ENCODE measurements around the gene RAD18. TPM values are rescaled to one million over a fixed set of nuclear protein-coding genes. Genes with fewer than 3 reads are reported as not detected.

The RAD18 gene
- total and polyA plus RNA-seq, 9 of the 15 experiments (the other 6 are each of a cell fraction or from before 2014, with no cell fraction given): 19.2 to 49.4 (median 34.4) TPM

- TF ChIP-seq, protein P1, sequence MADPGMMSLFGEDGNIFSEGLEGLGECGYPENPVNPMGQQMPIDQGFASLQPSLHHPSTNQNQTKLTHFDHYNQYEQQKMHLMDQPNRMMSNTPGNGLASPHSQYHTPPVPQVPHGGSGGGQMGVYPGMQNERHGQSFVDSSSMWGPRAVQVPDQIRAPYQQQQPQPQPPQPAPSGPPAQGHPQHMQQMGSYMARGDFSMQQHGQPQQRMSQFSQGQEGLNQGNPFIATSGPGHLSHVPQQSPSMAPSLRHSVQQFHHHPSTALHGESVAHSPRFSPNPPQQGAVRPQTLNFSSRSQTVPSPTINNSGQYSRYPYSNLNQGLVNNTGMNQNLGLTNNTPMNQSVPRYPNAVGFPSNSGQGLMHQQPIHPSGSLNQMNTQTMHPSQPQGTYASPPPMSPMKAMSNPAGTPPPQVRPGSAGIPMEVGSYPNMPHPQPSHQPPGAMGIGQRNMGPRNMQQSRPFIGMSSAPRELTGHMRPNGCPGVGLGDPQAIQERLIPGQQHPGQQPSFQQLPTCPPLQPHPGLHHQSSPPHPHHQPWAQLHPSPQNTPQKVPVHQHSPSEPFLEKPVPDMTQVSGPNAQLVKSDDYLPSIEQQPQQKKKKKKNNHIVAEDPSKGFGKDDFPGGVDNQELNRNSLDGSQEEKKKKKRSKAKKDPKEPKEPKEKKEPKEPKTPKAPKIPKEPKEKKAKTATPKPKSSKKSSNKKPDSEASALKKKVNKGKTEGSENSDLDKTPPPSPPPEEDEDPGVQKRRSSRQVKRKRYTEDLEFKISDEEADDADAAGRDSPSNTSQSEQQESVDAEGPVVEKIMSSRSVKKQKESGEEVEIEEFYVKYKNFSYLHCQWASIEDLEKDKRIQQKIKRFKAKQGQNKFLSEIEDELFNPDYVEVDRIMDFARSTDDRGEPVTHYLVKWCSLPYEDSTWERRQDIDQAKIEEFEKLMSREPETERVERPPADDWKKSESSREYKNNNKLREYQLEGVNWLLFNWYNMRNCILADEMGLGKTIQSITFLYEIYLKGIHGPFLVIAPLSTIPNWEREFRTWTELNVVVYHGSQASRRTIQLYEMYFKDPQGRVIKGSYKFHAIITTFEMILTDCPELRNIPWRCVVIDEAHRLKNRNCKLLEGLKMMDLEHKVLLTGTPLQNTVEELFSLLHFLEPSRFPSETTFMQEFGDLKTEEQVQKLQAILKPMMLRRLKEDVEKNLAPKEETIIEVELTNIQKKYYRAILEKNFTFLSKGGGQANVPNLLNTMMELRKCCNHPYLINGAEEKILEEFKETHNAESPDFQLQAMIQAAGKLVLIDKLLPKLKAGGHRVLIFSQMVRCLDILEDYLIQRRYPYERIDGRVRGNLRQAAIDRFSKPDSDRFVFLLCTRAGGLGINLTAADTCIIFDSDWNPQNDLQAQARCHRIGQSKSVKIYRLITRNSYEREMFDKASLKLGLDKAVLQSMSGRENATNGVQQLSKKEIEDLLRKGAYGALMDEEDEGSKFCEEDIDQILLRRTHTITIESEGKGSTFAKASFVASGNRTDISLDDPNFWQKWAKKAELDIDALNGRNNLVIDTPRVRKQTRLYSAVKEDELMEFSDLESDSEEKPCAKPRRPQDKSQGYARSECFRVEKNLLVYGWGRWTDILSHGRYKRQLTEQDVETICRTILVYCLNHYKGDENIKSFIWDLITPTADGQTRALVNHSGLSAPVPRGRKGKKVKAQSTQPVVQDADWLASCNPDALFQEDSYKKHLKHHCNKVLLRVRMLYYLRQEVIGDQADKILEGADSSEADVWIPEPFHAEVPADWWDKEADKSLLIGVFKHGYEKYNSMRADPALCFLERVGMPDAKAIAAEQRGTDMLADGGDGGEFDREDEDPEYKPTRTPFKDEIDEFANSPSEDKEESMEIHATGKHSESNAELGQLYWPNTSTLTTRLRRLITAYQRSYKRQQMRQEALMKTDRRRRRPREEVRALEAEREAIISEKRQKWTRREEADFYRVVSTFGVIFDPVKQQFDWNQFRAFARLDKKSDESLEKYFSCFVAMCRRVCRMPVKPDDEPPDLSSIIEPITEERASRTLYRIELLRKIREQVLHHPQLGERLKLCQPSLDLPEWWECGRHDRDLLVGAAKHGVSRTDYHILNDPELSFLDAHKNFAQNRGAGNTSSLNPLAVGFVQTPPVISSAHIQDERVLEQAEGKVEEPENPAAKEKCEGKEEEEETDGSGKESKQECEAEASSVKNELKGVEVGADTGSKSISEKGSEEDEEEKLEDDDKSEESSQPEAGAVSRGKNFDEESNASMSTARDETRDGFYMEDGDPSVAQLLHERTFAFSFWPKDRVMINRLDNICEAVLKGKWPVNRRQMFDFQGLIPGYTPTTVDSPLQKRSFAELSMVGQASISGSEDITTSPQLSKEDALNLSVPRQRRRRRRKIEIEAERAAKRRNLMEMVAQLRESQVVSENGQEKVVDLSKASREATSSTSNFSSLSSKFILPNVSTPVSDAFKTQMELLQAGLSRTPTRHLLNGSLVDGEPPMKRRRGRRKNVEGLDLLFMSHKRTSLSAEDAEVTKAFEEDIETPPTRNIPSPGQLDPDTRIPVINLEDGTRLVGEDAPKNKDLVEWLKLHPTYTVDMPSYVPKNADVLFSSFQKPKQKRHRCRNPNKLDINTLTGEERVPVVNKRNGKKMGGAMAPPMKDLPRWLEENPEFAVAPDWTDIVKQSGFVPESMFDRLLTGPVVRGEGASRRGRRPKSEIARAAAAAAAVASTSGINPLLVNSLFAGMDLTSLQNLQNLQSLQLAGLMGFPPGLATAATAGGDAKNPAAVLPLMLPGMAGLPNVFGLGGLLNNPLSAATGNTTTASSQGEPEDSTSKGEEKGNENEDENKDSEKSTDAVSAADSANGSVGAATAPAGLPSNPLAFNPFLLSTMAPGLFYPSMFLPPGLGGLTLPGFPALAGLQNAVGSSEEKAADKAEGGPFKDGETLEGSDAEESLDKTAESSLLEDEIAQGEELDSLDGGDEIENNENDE (IDR thresholded peaks at IDR 0.05; ENCODE audit: low read depth, low read length): no peak
- TF ChIP-seq SNIP1 (IDR thresholded peaks at IDR 0.05; ENCODE audit: low read depth): no peak
- TF ChIP-seq BHLHE40 (IDR thresholded peaks at IDR 0.05; ENCODE audit: low read length): peak; percentile 28; the same call in 1 of the 2 replicates
- TF ChIP-seq ZNF449 (CRISPR knock-in tag; IDR thresholded peaks at IDR 0.05): no peak
- peak; percentile 85 for TF ChIP-seq ARID4B (CRISPR knock-in tag; IDR thresholded peaks at IDR 0.05)
- no peak for TF ChIP-seq KAT8 (IDR thresholded peaks at IDR 0.05; ENCODE audit: low read depth)
- no peak for TF ChIP-seq ARID2 (IDR thresholded peaks at IDR 0.05)
- TF ChIP-seq, protein P2, sequence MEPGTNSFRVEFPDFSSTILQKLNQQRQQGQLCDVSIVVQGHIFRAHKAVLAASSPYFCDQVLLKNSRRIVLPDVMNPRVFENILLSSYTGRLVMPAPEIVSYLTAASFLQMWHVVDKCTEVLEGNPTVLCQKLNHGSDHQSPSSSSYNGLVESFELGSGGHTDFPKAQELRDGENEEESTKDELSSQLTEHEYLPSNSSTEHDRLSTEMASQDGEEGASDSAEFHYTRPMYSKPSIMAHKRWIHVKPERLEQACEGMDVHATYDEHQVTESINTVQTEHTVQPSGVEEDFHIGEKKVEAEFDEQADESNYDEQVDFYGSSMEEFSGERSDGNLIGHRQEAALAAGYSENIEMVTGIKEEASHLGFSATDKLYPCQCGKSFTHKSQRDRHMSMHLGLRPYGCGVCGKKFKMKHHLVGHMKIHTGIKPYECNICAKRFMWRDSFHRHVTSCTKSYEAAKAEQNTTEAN (CRISPR knock-in tag; IDR thresholded peaks at IDR 0.05): no peak
Measured at GRCh38 chr3:8963137-8963853, at the start of gene RAD18 (continued).
